ENCODE data around the gene LAMTOR4. TPM values are rescaled to one million over a fixed set of nuclear protein-coding genes. Genes with fewer than 3 reads are reported as not detected.

LAMTOR4 gene
- total RNA-seq, result 100 to 1,000 TPM; 183 to 194 (median 184) TPM

- TF ChIP-seq CTCF (IDR thresholded peaks at IDR 0.05), result no peak
- DNase-seq (ENCODE audit: low spot score), result peak; percentile 93
- ATAC-seq (ENCODE audit: low FRiP score), result peak; percentile 99
Measured at GRCh38 chr7:100148559-100149328, at the start of gene LAMTOR4. TSS of gene LAMTOR4 (plus strand) at chr7:100148918. CDS start at chr7:100148973, 55 bp downstream.

GRCh38 chr7:100099452-100099851 lies 49.3 kb upstream of the LAMTOR4 start:
- DNase-seq (ENCODE audit: low spot score) (no peak), ATAC-seq (ENCODE audit: low FRiP score) (no peak)
- TF ChIP-seq CTCF (IDR thresholded peaks at IDR 0.05), result no peak

- ATAC-seq (ENCODE audit: low FRiP score), result peak; percentile 87
- no peak for TF ChIP-seq CTCF (IDR thresholded peaks at IDR 0.05)
- DNase-seq (ENCODE audit: low spot score), result peak; percentile 82
Measured at GRCh38 chr7:100100420-100101015, 48.2 kb upstream of the LAMTOR4 start.

GRCh38 chr7:100101016-100101862 lies 47.5 kb upstream of the LAMTOR4 start, which contains the start of the genes AP4M1 and MCM7:
TSS of gene AP4M1 (plus strand) at chr7:100101643. CDS start at chr7:100101715, 72 bp downstream.
TSS of gene MCM7 (minus strand) at chr7:100101397. CDS start at chr7:100101294, 103 bp downstream.
- DNase-seq (ENCODE audit: low spot score) (peak; percentile 93), ATAC-seq (ENCODE audit: low FRiP score) (peak; percentile 94)
- no peak for TF ChIP-seq CTCF (IDR thresholded peaks at IDR 0.05)

GRCh38 chr7:100102950-100103840 lies 45.5 kb upstream of the LAMTOR4 start:
- no peak for ATAC-seq (ENCODE audit: low FRiP score)
- TF ChIP-seq CTCF (IDR thresholded peaks at IDR 0.05), result no peak
- no peak for DNase-seq (ENCODE audit: low spot score)

- TF ChIP-seq CTCF (IDR thresholded peaks at IDR 0.05), result no peak
- no peak for ATAC-seq (ENCODE audit: low FRiP score)
- no peak for DNase-seq (ENCODE audit: low spot score)
Measured at GRCh38 chr7:100105534-100105933, 43.2 kb upstream of the LAMTOR4 start.
